GM19438 (cell line): Measurements from ENCODE around the gene VDR.

Source experiments
- ATAC-seq: cut with Tn5 transposase; IDR thresholded peaks from one replicate; pipeline ENCODE4 v1.9.1; 2021; ENCODE audit warnings: low read depth; ENCODE audit not compliant: unreplicated experiment

Gene VDR

GRCh38 chr12:47875746-47876439 is 28.9 kb downstream of the VDR start:
- ATAC-seq = no peak

GRCh38 chr12:47874316-47874715 is 30.5 kb downstream of the VDR start:
- ATAC-seq = no peak

GRCh38 chr12:47870175-47870781 is 34.5 kb downstream of the VDR start:
- ATAC-seq = no peak

GRCh38 chr12:47868552-47869031 is 36.2 kb downstream of the VDR start:
- ATAC-seq = peak; percentile 75

- ATAC-seq = peak; percentile 16
These were observed 36.8 kb downstream of the VDR start for GRCh38 chr12:47868041-47868440.

GRCh38 chr12:47867495-47867941 is 37.3 kb downstream of the VDR start:
- no peak for ATAC-seq

- ATAC-seq = no peak
These were observed 40.1 kb downstream of the VDR start for GRCh38 chr12:47864646-47865235.

- ATAC-seq = no peak
These were observed 40.8 kb downstream of the VDR start for GRCh38 chr12:47863985-47864384.

- no peak for ATAC-seq
These were observed 41.3 kb downstream of the VDR start for GRCh38 chr12:47863467-47863866.

GRCh38 chr12:47862881-47863280 is 41.9 kb downstream of the VDR start:
- ATAC-seq = no peak

- no peak for ATAC-seq
These were observed 42.5 kb downstream of the VDR start for GRCh38 chr12:47862167-47862750.

- no peak for ATAC-seq
These were observed 43.9 kb downstream of the VDR start for GRCh38 chr12:47860873-47861272.

GRCh38 chr12:47860279-47860841 is 44.4 kb downstream of the VDR start:
- ATAC-seq = no peak

- ATAC-seq = no peak
These were observed 46.1 kb downstream of the VDR start for GRCh38 chr12:47858511-47859266.

GRCh38 chr12:47856721-47857575 is 47.8 kb downstream of the VDR start:
- no peak for ATAC-seq

GRCh38 chr12:47856094-47856493 is 48.7 kb downstream of the VDR start:
- no peak for ATAC-seq

GRCh38 chr12:47855502-47855901 is 49.3 kb downstream of the VDR start:
- no peak for ATAC-seq

GRCh38 chr12:47854531-47854930 is 50.3 kb downstream of the VDR start:
- no peak for ATAC-seq

GRCh38 chr12:47852096-47852571 is 52.7 kb downstream of the VDR start:
- no peak for ATAC-seq
